Pons (tissue), 1 donor: ENCODE measurements around the gene HBP1.
"Not testable (repeated sequence)": the region's sequence is repeated elsewhere in the genome, so short reads cannot be mapped to it uniquely, and the experiment has no call there.

Experiments used
- DNase-seq: peaks from one replicate; pipeline ENCODE4 v3.0.0-alpha.2; 2016; ENCODE audit warnings: low spot score

The HBP1 gene

GRCh38 chr7:107228291-107228690, 59.5 kb downstream of the HBP1 start:
- no peak for DNase-seq

- no peak for DNase-seq
Measured at GRCh38 chr7:107230334-107230733, 61.5 kb downstream of the HBP1 start.

GRCh38 chr7:107232568-107233090, 63.8 kb downstream of the HBP1 start:
- no peak for DNase-seq

DNA sequence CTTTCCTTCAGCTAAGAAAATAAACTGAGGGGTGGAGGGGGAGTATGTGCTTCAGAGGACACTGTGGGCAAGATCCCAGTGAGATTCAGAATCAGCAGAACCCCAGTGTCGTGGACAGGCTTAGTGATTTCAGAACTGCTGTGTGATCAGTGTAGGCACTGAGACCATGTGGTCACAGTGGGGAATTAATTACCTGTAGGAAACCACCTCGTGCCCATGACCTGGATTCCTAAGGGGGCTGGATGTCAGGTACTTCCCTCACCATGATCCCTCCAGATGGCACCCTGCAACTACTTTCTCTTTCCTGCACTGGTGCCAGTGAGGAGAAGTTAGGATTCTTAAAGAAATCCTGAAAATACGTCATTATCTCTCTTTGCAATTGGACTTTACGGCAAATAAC, 64.4 kb downstream of the HBP1 start:
- peak; percentile 12 for DNase-seq

GRCh38 chr7:107233981-107234380, 65.2 kb downstream of the HBP1 start:
- no peak for DNase-seq

GRCh38 chr7:107234436-107234835, 65.6 kb downstream of the HBP1 start:
- DNase-seq, result peak; percentile 35

DNA sequence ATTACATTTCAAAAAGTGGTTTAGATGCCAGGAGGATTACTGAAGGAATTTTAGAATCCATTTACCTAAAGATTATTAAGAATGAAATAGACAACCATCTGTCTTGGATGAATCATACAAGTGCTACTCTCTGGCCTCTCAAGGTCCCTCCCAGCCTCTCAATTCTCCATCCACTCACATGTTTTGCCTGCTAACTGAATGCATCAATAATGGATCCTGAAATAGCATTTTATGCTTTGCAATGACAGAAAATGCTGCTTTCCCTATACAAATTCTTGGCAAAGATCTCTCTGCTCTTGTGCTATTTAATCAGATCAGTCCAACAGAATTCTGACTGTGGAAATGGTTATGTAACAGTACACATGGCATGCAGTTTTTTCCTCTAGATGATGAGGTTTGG, 68.1 kb downstream of the HBP1 start:
- DNase-seq, result peak; percentile 24

DNA sequence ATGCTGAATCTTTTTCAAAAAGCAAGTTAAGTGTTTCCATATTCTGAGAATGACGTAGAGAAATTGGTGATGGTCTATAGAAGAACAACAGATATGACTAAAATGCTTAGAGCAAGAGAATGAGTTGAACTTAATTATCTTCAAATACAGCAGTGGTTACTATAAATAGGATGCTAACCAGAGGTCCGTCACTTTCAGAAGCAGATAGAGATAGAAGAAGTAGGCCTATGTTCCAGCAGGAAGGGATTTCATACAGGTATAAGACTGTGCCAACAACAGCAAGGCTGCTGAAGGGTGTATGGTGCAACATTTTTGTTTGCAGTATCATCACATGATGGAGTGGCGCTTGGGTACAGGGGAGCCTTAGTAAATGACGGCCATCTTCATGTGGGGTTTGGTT, 68.6 kb downstream of the HBP1 start:
- DNase-seq, result no peak

- no peak for DNase-seq
Measured at GRCh38 chr7:107242267-107242666, 73.5 kb downstream of the HBP1 start.

- DNase-seq, result no peak
Measured at GRCh38 chr7:107244613-107245012, 75.8 kb downstream of the HBP1 start.

GRCh38 chr7:107246836-107247235, 78.0 kb downstream of the HBP1 start:
- not testable (repeated sequence) for DNase-seq

- no peak for DNase-seq
Measured at GRCh38 chr7:107248551-107249316, 79.9 kb downstream of the HBP1 start.

DNA sequence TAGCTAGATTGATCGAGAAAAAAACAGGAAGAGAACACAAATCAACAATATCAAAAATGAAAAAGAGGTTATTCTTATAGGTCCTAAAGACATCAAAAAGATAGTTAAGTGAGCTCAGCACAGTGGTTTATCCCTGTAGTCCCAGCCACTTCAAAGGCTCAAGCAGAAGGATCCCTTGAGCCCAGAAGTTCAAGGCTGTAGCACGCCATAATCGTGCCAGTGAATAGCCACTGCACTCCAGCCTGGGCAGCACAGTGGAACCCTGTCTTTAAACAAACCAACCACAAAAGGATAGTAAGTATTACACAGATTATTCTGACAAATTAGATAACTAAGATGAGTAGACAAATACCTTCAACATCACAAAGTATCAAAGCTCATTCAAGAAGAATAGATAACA, 83.2 kb downstream of the HBP1 start:
- no peak for DNase-seq
